GM12878 (cell line): Measurements from ENCODE around the gene PYGO2. TPM values are rescaled to one million over a fixed set of nuclear protein-coding genes. Genes with fewer than 3 reads are reported as not detected.

Experiments used
- ATAC-seq: fragments of 200-7000 bp; cut with Tn5 transposase; 3 replicates; pipeline ENCODE4 v1.9.1; 2020; ENCODE audit warnings: mild to moderate bottlenecking, moderate library complexity
- BruUV-seq: library from RNA; stranded (reverse); fragments of 400-500 nt; replicated peaks from 2 replicates; lab custom pipeline; 2021; lab: Mats Ljungman, UMichigan
- CTCF ChIA-PET: fragments of 300-600 bp; sonication (Branson Sonifier 250); formaldehyde crosslinking; extraction: SDS; loops from one replicate; lab custom pipeline; 2021; ENCODE audit warnings: inconsistent platforms; lab: Yijun Ruan, JAX
- POLR2A ChIA-PET: fragments of 350-600 bp; formaldehyde crosslinking; extraction: SDS; loops from one replicate; lab custom pipeline; 2021; ENCODE audit warnings: inconsistent platforms; lab: Charles Lee
- RAD21 ChIA-PET: fragments of 300-600 bp; sonication (Branson Sonifier 250); formaldehyde crosslinking; loops from one replicate; lab custom pipeline; 2023; ENCODE audit warnings: antibody characterized with exemption; ENCODE audit not compliant: unreplicated experiment; lab: Charles Lee
- SMC1A ChIA-PET: fragments of 300-600 bp; sonication (Branson Sonifier 250); formaldehyde crosslinking; loops from one replicate; lab custom pipeline; 2023; ENCODE audit not compliant: unreplicated experiment, uncharacterized antibody; lab: Charles Lee
- DNase-seq: peaks from one replicate; pipeline ENCODE4 v3.0.0-alpha.2; 2011; ENCODE audit warnings: low read depth, low spot score
- FAIRE-seq: peaks from 3 replicates; lab custom pipeline; 2011; peaks lifted over from hg19 to GRCh38; lab: Jason Lieb, UNC
- H2AFZ ChIP-seq: 2 replicates; pipeline ENCODE4 v1.6.0; 2011; ENCODE audit warnings: low read depth, low read length, control low read depth; ENCODE audit not compliant: control insufficient read depth
- H3K27ac ChIP-seq: 2 replicates; pipeline ENCODE4 v1.5.1; 2011; ENCODE audit warnings: control low read depth; ENCODE audit not compliant: control insufficient read depth, insufficient read depth
- H3K27me3 ChIP-seq, 2 experiments: replicated peaks in 1 of 2; 2 replicates each; pipeline versions ENCODE4 v1.6.0 to v1.6.1; 2011; ENCODE audit warnings: low read length in 1 of 2; ENCODE audit not compliant: control insufficient read depth in 2 of 2, insufficient read depth in 2 of 2
- H3K36me3 ChIP-seq, 2 experiments: 2 replicates each; pipeline ENCODE4 v1.5.1; 2011; ENCODE audit warnings: low read length in 1 of 2; ENCODE audit not compliant: control insufficient read depth in 2 of 2, insufficient read depth in 2 of 2
- H3K4me1 ChIP-seq: 2 replicates; pipeline ENCODE4 v1.6.1; 2011; ENCODE audit warnings: mild to moderate bottlenecking, low read length, moderate library complexity, mixed read lengths; ENCODE audit not compliant: control insufficient read depth, insufficient read depth
- H3K4me2 ChIP-seq: 2 replicates; pipeline ENCODE4 v1.6.0; 2011; ENCODE audit warnings: control low read depth; ENCODE audit not compliant: control insufficient read depth, insufficient read depth
- H3K4me3 ChIP-seq: fragments of 200-600 bp; sonication (generic); 2 replicates; pipeline ENCODE4 v1.5.1; 2016
- H3K79me2 ChIP-seq: 2 replicates; pipeline ENCODE4 v1.6.0; 2011; ENCODE audit warnings: low read length; ENCODE audit not compliant: control insufficient read depth, insufficient read depth
- H3K9ac ChIP-seq: 2 replicates; pipeline ENCODE4 v1.8.0; 2011; ENCODE audit warnings: low read length, control low read depth, mixed read lengths; ENCODE audit not compliant: control insufficient read depth, insufficient read depth
- H3K9me3 ChIP-seq: replicated peaks from 3 replicates; pipeline ENCODE4 v1.5.1; 2011; ENCODE audit warnings: mild to moderate bottlenecking, low read length; ENCODE audit not compliant: control insufficient read depth, insufficient read depth
- H4K20me1 ChIP-seq: 2 replicates; pipeline ENCODE4 v1.6.0; 2011; ENCODE audit not compliant: control insufficient read depth, insufficient read depth
- ATF7 ChIP-seq: fragments of 450-650 bp; IDR thresholded peaks from 2 replicates; pipeline ENCODE4 v1.6.1; 2016; ENCODE audit warnings: low read depth, mild to moderate bottlenecking
- BACH1 ChIP-seq: fragments of 450-650 bp; IDR thresholded peaks from 2 replicates; pipeline ENCODE4 v1.6.1; 2017; ENCODE audit warnings: mild to moderate bottlenecking, borderline replicate concordance
- CBX5 ChIP-seq: sonication (generic); IDR thresholded peaks from 2 replicates; pipeline ENCODE4 v1.6.1; 2016; ENCODE audit warnings: low read depth, moderate library complexity, mild to moderate bottlenecking, inconsistent platforms
- ETV6 ChIP-seq, 2 experiments: fragments of 450-650 bp in 1 of 2; IDR thresholded peaks in 1 of 2; conservative IDR thresholded peaks in 1 of 2; 2 replicates each; pipeline ENCODE4 v1.6.1; 2014; ENCODE audit warnings: antibody characterized with exemption in 1 of 2, borderline replicate concordance in 1 of 2, low read depth in 1 of 2, mild to moderate bottlenecking in 1 of 2, moderate library complexity in 1 of 2
- HDAC2 ChIP-seq: fragments of 200-600 bp; sonication (generic); IDR thresholded peaks from 2 replicates; pipeline ENCODE4 v1.6.1; 2017
- JUND ChIP-seq: IDR thresholded peaks from 2 replicates; pipeline ENCODE4 v1.6.1; 2012; ENCODE audit warnings: low read depth, mild to moderate bottlenecking, low read length, improper control_type of control experiment, moderate library complexity
- NFYA ChIP-seq: IDR thresholded peaks from 2 replicates; pipeline ENCODE4 v1.6.1; 2011; ENCODE audit warnings: low read depth, mild to moderate bottlenecking, low read length, improper control_type of control experiment, borderline replicate concordance
- NR2C2 ChIP-seq: IDR thresholded peaks from 2 replicates; pipeline ENCODE4 v1.6.1; 2011; ENCODE audit warnings: borderline replicate concordance, low read depth; ENCODE audit not compliant: control insufficient read depth, insufficient read length
- RCOR1 ChIP-seq: conservative IDR thresholded peaks from 2 replicates; pipeline ENCODE4 v1.6.1; 2012; ENCODE audit warnings: low read depth, low read length, improper control_type of control experiment
- SIN3A ChIP-seq: IDR thresholded peaks from 2 replicates; pipeline ENCODE4 v1.6.1; 2012; ENCODE audit warnings: low read depth, low read length, improper control_type of control experiment
- SPI1 ChIP-seq: IDR thresholded peaks from 2 replicates; pipeline ENCODE4 v1.6.1; 2011; ENCODE audit warnings: low read depth, mild to moderate bottlenecking, low read length, moderate library complexity, borderline replicate concordance; ENCODE audit not compliant: insufficient read depth
- STAT3 ChIP-seq: IDR thresholded peaks from 2 replicates; pipeline ENCODE4 v1.6.1; 2011; ENCODE audit warnings: low read depth, low read length, improper control_type of control experiment
- WGBS: methylation state at CpG from one replicate; pipeline ENCODE4 v1.1.6; 2016; ENCODE audit warnings: low lambda C conversion rate; ENCODE audit not compliant: insufficient replicate concordance, insufficient coverage; ENCODE audit errors: missing lambda C conversion rate; 5-methylcytosine and 5-hydroxymethylcytosine counted together
- in situ Hi-C: fragments of 300-500 bp; cut with MboI; formaldehyde crosslinking; loops from 9 replicates; pipeline ENCODE4 v1.14.3; 2018; ENCODE audit warnings: mixed read lengths
- intact Hi-C: fragments of 100-400 bp; cut with micrococcal nuclease; formaldehyde crosslinking; loops from one replicate; pipeline ENCODE4 v1.14.2; 2022; ENCODE audit not compliant: unreplicated experiment
- polyA plus RNA-seq, 11 experiments: library from polyadenylated mRNA; depleted of rRNA in 4 of 11; unstranded in 6 of 11; stranded (reverse) in 5 of 11; fragments of >200 nt; fragmentation: Nextera tagmentation in 4 of 11; fragmentation: Illumina TruSeq in 1 of 11; extraction: Ambion mirVana in 4 of 11; extraction: Trizol in 1 of 11; gene quantifications; 1 replicate in 1 of 11; 2 replicates in 10 of 11; pipeline versions ENCODE4 v1.2.1 to v1.2.3, GENCODE V29; 2011 to 2016; ENCODE audit warnings: inconsistent platforms in 2 of 11, missing spikeins in 2 of 11, low read depth in 1 of 11
- total RNA-seq, 4 experiments: library from RNA; depleted of rRNA in 3 of 4; stranded (reverse); fragments of >200 nt in 3 of 4; fragmentation: Illumina TruSeq in 1 of 4; extraction: Trizol in 1 of 4; gene quantifications; 2 replicates each; pipeline versions ENCODE4 v1.2.1 to v1.2.3, GENCODE V29; 2013 to 2021
- TF ChIP-seq, protein P1 (sequence below): fragments of 450-650 bp; IDR thresholded peaks from 2 replicates; pipeline ENCODE4 v1.6.1; 2017; ENCODE audit warnings: mild to moderate bottlenecking, low read depth, inconsistent platforms; ENCODE audit not compliant: poor library complexity, severe bottlenecking
- TF ChIP-seq, protein P2 (sequence below): IDR thresholded peaks from 2 replicates; pipeline ENCODE4 v1.6.1; 2011; ENCODE audit warnings: mild to moderate bottlenecking, low read depth, low read length, moderate library complexity; ENCODE audit not compliant: insufficient replicate concordance
- TF ChIP-seq, protein P3 (sequence below): fragments of 450-650 bp; IDR thresholded peaks from 2 replicates; pipeline ENCODE4 v1.6.1; 2014; ENCODE audit warnings: mild to moderate bottlenecking

Gene PYGO2
- total and polyA plus RNA-seq, 10 of the 15 experiments (the other 5 are each of a cell fraction or from before 2014, with no cell fraction given): 8.1 to 33.8 (median 23.5) TPM

DNA sequence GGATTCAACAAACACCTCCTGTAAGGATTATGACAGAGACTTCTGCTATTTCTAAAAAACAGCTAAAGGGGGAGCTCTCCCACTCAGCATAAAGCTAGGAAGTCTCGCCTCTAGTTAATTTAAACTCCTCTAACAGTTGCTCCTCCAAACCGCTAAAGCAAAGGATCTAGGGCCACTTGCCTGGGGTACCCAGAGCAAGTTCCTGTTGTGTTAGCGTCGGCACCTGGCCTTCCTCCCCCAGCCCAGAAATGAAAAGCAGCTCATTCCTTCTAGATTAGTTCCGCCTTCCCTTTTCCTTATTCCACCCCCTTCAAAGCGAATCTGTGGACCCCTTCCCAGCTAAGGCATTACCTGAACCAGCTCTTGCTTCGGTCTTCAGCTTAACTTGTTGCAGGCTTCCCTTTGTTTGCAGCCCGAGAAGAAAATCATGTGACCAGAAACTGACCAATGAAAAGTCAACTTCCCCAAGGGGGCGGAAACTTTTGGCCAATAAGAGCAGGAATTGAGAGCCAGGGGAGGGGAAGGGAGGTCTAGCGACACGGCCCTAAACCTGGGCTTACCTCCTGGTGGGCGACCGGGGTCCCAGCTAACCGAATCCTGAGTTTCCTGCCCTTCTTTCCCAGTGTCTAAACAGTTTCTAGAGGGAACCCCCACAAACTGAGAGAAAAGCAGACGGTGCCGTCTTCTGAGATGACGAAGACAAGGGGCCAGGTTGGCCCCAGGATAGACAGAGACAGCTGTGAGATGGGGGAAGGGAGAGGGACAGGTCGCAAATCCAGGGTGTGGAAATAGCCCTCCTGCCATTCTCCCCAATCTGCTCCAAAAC, 5.7 kb downstream of the PYGO2 start, which contains the start of gene PBXIP1 (continued):
- TF ChIP-seq, protein P1, sequence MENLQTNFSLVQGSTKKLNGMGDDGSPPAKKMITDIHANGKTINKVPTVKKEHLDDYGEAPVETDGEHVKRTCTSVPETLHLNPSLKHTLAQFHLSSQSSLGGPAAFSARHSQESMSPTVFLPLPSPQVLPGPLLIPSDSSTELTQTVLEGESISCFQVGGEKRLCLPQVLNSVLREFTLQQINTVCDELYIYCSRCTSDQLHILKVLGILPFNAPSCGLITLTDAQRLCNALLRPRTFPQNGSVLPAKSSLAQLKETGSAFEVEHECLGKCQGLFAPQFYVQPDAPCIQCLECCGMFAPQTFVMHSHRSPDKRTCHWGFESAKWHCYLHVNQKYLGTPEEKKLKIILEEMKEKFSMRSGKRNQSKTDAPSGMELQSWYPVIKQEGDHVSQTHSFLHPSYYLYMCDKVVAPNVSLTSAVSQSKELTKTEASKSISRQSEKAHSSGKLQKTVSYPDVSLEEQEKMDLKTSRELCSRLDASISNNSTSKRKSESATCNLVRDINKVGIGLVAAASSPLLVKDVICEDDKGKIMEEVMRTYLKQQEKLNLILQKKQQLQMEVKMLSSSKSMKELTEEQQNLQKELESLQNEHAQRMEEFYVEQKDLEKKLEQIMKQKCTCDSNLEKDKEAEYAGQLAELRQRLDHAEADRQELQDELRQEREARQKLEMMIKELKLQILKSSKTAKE: peak; percentile 9
- TF ChIP-seq ATF7 (no peak), SPI1 (0 out of 2 replicates have a peak, but pooled peaks have one; percentile 19), SIN3A (no peak)

DNA sequence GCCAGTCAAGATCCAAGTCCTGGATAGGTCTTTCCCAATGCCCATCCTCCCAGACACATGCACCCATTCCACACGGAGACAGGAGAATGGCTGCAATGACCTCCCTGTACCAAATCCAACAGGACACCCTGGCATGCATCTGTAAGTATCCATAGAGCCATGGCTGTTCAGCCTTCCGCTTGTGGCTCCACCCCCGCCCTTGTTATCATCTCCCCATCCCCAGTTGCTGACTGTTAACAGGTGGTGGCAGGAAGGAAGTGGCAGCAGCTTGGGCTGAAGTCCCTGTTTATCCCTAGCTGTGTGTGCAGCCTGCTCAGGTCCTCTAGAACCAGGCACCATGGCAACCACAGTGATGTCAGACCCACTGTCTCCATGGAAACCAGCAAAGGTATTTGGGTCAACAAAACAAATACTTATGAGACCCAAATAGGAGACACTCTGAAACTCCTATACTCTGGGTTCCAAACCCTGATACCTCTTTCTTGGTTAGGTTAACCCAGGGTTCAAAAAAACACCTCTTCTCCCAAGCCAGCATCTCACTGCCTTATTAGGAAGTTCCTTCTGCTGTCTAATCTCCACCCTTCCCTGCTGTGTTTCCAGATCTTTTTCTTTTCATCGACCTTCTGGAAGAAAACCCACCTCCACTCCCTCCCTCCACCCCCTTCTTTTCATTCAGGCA, 6.4 kb downstream of the PYGO2 start:
- in situ Hi-C loops: no loop called here
- ATAC-seq (peak; percentile 83), FAIRE-seq (peak; percentile 68), DNase-seq (no peak)
- Histone ChIP-seq H3K9me3 (no peaks in the 10 kb centered on the region), H3K4me3 (peak overlapping the region; percentile 81), H3K4me2 (peak overlapping the region; percentile 93), H3K27ac (peak overlapping the region; percentile 72), H3K36me3 (peaks cover 3 to 5% of the 10 kb centered on the region in 2 experiments; a peak in 2 of 4 replicates), H3K9ac (peak overlapping the region; percentile 69), H3K79me2 (peaks cover 12% of the 10 kb centered on the region), H2AFZ (no peak overlapping the region), H3K27me3 (no peaks in the 10 kb centered on the region), H3K4me1 (peaks cover 42% of the 10 kb centered on the region), H4K20me1 (no peaks in the 10 kb centered on the region)
- 0% methylated on average over 4 of the region's 4 CpGs for WGBS
- ChIA-PET SMC1A (interaction anchor here (0.7 to 2.5 kb wide), 19 partner anchors 15 to 395 kb away, joined by 3 to 21 read pairs (median 4); partner anchors contain the start of genes FLAD1, PMVK and SHC1), CTCF (interaction anchor here (0.6 to 3.0 kb wide), 22 partner anchors 10 to 286 kb away, joined by 3 to 17 read pairs (median 4); partner anchors contain the start of genes ADAM15, FLAD1, KRTCAP2 and LENEP), RAD21 (interaction anchor here (0.6 to 2.6 kb wide), 18 partner anchors 15 to 1009 kb away, joined by 3 to 16 read pairs (median 4); partner anchors contain the start of genes ADAM15, DENND4B, FLAD1 and KCNN3), POLR2A (interaction anchor here (0.9 to 12.3 kb wide), 17 partner anchors 10 to 334 kb away, joined by 3 to 140 read pairs (median 5); partner anchors contain the start of genes CKS1B, FLAD1, KCNN3 and PMVK)
- TSS peak; percentile 44 for BruUV-seq
- intact Hi-C loops: no loop called here
- TF ChIP-seq STAT3 (no peak), NR2C2 (no peak), JUND (no peak), SPI1 (peak; percentile 61; the same call in 1 of the 2 replicates), CBX5 (no peak), NFYA (no peak), BACH1 (no peak), HDAC2 (no peak), RCOR1 (no peak), ETV6 (conservative IDR thresholded peaks at IDR 0.05 in 1 of 2, IDR thresholded peaks at IDR 0.05 in 1 of 2; ENCODE audit: borderline replicate concordance in 1 of 2, low read depth in 1 of 2) (no peak)
- TF ChIP-seq, protein P2, sequence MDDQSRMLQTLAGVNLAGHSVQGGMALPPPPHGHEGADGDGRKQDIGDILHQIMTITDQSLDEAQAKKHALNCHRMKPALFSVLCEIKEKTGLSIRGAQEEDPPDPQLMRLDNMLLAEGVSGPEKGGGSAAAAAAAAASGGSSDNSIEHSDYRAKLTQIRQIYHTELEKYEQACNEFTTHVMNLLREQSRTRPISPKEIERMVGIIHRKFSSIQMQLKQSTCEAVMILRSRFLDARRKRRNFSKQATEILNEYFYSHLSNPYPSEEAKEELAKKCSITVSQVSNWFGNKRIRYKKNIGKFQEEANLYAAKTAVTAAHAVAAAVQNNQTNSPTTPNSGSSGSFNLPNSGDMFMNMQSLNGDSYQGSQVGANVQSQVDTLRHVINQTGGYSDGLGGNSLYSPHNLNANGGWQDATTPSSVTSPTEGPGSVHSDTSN: no peak
- TF ChIP-seq, protein P3, sequence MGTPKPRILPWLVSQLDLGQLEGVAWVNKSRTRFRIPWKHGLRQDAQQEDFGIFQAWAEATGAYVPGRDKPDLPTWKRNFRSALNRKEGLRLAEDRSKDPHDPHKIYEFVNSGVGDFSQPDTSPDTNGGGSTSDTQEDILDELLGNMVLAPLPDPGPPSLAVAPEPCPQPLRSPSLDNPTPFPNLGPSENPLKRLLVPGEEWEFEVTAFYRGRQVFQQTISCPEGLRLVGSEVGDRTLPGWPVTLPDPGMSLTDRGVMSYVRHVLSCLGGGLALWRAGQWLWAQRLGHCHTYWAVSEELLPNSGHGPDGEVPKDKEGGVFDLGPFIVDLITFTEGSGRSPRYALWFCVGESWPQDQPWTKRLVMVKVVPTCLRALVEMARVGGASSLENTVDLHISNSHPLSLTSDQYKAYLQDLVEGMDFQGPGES: no peak
